ENCODE results near the gene DLGAP1. TPM values are rescaled to one million over a fixed set of nuclear protein-coding genes. Genes with fewer than 3 reads are reported as not detected.

DLGAP1 gene
- total and polyA plus RNA-seq, 7 donors = 0.13 to 2.6 (median 1.3) TPM; not detected in 1

GRCh38 chr18:3514312-3515216, 940.5 kb downstream of the DLGAP1 start:
- H3K27me3 ChIP-seq = no peaks in the 10 kb centered on the region
- DNase-seq = no peak
- H3K4me3 ChIP-seq = no peak overlapping the region
- H3K36me3 ChIP-seq = no peaks in the 10 kb centered on the region
- H3K4me1 ChIP-seq = no peaks in the 10 kb centered on the region
- WGBS, 2 donors = 85 to 89% methylated on average over 15 of the region's 15 CpGs
- intact Hi-C loops (cut with DNase I) = no loop called here
- no peak overlapping the region for H3K27ac ChIP-seq
- no peak for TF ChIP-seq POLR2A (IDR thresholded peaks at IDR 0.05)
- TF ChIP-seq, protein P1, sequence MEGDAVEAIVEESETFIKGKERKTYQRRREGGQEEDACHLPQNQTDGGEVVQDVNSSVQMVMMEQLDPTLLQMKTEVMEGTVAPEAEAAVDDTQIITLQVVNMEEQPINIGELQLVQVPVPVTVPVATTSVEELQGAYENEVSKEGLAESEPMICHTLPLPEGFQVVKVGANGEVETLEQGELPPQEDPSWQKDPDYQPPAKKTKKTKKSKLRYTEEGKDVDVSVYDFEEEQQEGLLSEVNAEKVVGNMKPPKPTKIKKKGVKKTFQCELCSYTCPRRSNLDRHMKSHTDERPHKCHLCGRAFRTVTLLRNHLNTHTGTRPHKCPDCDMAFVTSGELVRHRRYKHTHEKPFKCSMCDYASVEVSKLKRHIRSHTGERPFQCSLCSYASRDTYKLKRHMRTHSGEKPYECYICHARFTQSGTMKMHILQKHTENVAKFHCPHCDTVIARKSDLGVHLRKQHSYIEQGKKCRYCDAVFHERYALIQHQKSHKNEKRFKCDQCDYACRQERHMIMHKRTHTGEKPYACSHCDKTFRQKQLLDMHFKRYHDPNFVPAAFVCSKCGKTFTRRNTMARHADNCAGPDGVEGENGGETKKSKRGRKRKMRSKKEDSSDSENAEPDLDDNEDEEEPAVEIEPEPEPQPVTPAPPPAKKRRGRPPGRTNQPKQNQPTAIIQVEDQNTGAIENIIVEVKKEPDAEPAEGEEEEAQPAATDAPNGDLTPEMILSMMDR (IDR thresholded peaks at IDR 0.05) = no peak
- TF ChIP-seq POLR2AphosphoS5 (IDR thresholded peaks at IDR 0.05) = no peak
- no peak for TF ChIP-seq EP300 (IDR thresholded peaks at IDR 0.05)
- no peaks in the 10 kb centered on the region for H3K9me3 ChIP-seq

DNA sequence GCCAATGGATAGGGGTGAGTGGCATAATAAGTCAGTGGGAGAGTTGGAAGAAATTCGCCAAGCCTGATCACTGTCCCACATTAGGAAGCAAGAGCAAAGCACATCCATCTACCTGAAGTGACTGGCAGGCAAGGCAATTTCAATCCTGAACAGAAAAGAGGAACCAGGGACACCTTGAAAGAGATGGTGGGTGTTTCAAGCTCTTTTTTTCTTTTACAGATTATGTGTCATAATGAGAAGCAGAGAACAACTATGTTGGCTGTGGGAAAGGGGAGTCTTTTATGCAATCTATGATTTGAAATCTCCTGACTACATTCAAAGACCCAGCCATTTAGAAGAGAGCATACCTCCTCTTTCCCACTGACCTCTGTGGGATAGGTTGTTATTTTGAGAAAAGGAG, 941.6 kb downstream of the DLGAP1 start:
- 96 to 97% methylated on average over 1 of the region's 1 CpG for WGBS, 2 donors
- Histone ChIP-seq H3K4me3 (no peak overlapping the region), H3K9me3 (no peaks in the 10 kb centered on the region), H3K27me3 (no peaks in the 10 kb centered on the region), H3K36me3 (no peaks in the 10 kb centered on the region), H3K27ac (no peak overlapping the region), H3K4me1 (no peaks in the 10 kb centered on the region)
- TF ChIP-seq POLR2A (IDR thresholded peaks at IDR 0.05) (no peak), EP300 (IDR thresholded peaks at IDR 0.05) (no peak), POLR2AphosphoS5 (IDR thresholded peaks at IDR 0.05) (no peak)
- TF ChIP-seq, protein P1 (IDR thresholded peaks at IDR 0.05) = no peak
- DNase-seq = no peak
- intact Hi-C loops (cut with DNase I) = no loop called here

- Histone ChIP-seq H3K4me3 (no peak overlapping the region), H3K9me3 (no peaks in the 10 kb centered on the region), H3K27me3 (no peaks in the 10 kb centered on the region), H3K27ac (no peak overlapping the region), H3K36me3 (no peaks in the 10 kb centered on the region), H3K4me1 (no peaks in the 10 kb centered on the region)
- WGBS, 2 donors = 36 to 38% methylated on average over 2 of the region's 2 CpGs
- intact Hi-C loops (cut with DNase I) = no loop called here
- DNase-seq = no peak
- TF ChIP-seq, protein P1 (IDR thresholded peaks at IDR 0.05) = no peak
- no peak for TF ChIP-seq EP300 (IDR thresholded peaks at IDR 0.05)
- no peak for TF ChIP-seq POLR2A (IDR thresholded peaks at IDR 0.05)
- TF ChIP-seq POLR2AphosphoS5 (IDR thresholded peaks at IDR 0.05) = no peak
Measured at GRCh38 chr18:3511980-3512379, 943.1 kb downstream of the DLGAP1 start.

DNA sequence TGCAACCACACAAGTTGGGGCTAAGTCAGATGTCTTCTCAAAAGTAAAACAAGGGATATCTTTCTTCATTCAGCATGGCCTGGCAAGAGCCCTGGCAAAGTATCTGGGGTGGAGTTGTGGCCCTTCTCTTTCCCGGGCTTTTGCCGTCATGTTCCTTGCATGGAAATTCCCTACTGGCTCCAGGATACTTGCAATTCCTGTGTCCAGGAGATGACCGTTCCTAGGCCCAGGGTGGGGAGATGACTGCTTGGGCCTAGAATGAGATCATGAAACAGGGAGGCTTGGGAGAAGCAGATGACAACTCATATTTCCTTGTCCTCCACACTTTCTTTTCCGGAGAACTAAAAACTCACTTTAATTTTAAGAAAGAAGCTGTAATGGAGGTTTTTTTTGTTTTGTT, 944.2 kb downstream of the DLGAP1 start:
- no peak for DNase-seq
- H3K36me3 ChIP-seq = no peaks in the 10 kb centered on the region
- no peaks in the 10 kb centered on the region for H3K4me1 ChIP-seq
- TF ChIP-seq, protein P1 (IDR thresholded peaks at IDR 0.05) = no peak
- no peak for TF ChIP-seq POLR2AphosphoS5 (IDR thresholded peaks at IDR 0.05)
- no peak for TF ChIP-seq EP300 (IDR thresholded peaks at IDR 0.05)
- TF ChIP-seq POLR2A (IDR thresholded peaks at IDR 0.05) = no peak
- 91 to 98% methylated on average over 4 of the region's 4 CpGs for WGBS, 2 donors
- no peak overlapping the region for H3K4me3 ChIP-seq
- H3K27me3 ChIP-seq = no peaks in the 10 kb centered on the region
- no peak overlapping the region for H3K27ac ChIP-seq
- intact Hi-C loops (cut with DNase I) = no loop called here
- no peaks in the 10 kb centered on the region for H3K9me3 ChIP-seq
